Natural killer cell (primary cell): ENCODE results near the gene GPR148. TPM values are rescaled to one million over a fixed set of nuclear protein-coding genes. Genes with fewer than 3 reads are reported as not detected.

Experiments
- ATAC-seq, 3 donors: fragments of 150-1000 bp in 2 of 3; fragments of 200-7000 bp in 1 of 3; cut with Tn5 transposase; 1 replicate in 1 of 3; 2 replicates in 2 of 3; pipeline ENCODE4 v1.10.0; 2021; ENCODE audit warnings: mild to moderate bottlenecking in 2 of 3, moderate library complexity in 2 of 3
- DNase-seq, 2 donors: peaks; one replicate each; pipeline versions ENCODE4 v3.0.0 to v3.0.0-alpha.2; 2013 to 2021; ENCODE audit warnings: mixed read lengths in 1 of 2
- H3K27ac ChIP-seq: one replicate; pipeline ENCODE4 v1.5.1; 2013; ENCODE audit warnings: mild to moderate bottlenecking, low read length
- H3K27me3 ChIP-seq: one replicate; pipeline ENCODE4 v1.6.1; 2013; ENCODE audit warnings: low read length; ENCODE audit not compliant: control insufficient read depth, insufficient read depth
- H3K36me3 ChIP-seq: one replicate; pipeline ENCODE4 v1.6.1; 2013; ENCODE audit warnings: low read length; ENCODE audit not compliant: control insufficient read depth, insufficient read depth
- H3K4me1 ChIP-seq: one replicate; pipeline ENCODE4 v1.6.1; 2013; ENCODE audit warnings: low read length; ENCODE audit not compliant: control insufficient read depth, insufficient read depth
- H3K4me3 ChIP-seq: one replicate; pipeline ENCODE4 v1.5.1; 2013; ENCODE audit warnings: low read length
- H3K9me3 ChIP-seq: one replicate; pipeline ENCODE4 v1.6.1; 2013; ENCODE audit warnings: low read length; ENCODE audit not compliant: control insufficient read depth, insufficient read depth
- H3K27ac Mint-ChIP-seq, 2 donors: one replicate each; pipeline ENCODE4 v1.8.0; 2022; ENCODE audit warnings: mild to moderate bottlenecking in 2 of 2, mixed read lengths in 2 of 2, moderate library complexity in 1 of 2
- H3K27me3 Mint-ChIP-seq, 2 donors: one replicate each; pipeline ENCODE4 v1.8.0; 2022; ENCODE audit warnings: low read depth in 2 of 2, mixed read lengths in 2 of 2
- H3K36me3 Mint-ChIP-seq: one replicate; pipeline ENCODE4 v1.8.0; 2022; ENCODE audit warnings: mixed read lengths
- H3K4me1 Mint-ChIP-seq, 2 donors: one replicate each; pipeline ENCODE4 v1.8.0; 2022; ENCODE audit warnings: mixed read lengths in 2 of 2
- H3K4me3 Mint-ChIP-seq: one replicate; pipeline ENCODE4 v1.8.0; 2022; ENCODE audit warnings: mild to moderate bottlenecking, moderate library complexity, mixed read lengths
- H3K9me3 Mint-ChIP-seq, 2 donors: one replicate each; pipeline ENCODE4 v1.8.0; 2022; ENCODE audit warnings: mixed read lengths in 2 of 2
- CTCF ChIP-seq: fragments of 200-600 bp; IDR thresholded peaks from one replicate; pipeline ENCODE4 v1.8.0; 2022; ENCODE audit warnings: antibody characterized with exemption
- WGBS: methylation state at CpG from one replicate; pipeline ENCODE4 v1.1.7; 2013; ENCODE audit warnings: missing lambda C conversion rate; ENCODE audit not compliant: insufficient coverage; 5-methylcytosine and 5-hydroxymethylcytosine counted together
- intact Hi-C: fragments of 100-400 bp; cut with micrococcal nuclease; formaldehyde crosslinking; loops from one replicate; pipeline ENCODE4 v1.14.2; 2022
- total RNA-seq, 4 donors: library from RNA; stranded (reverse); fragments of 120-200 nt in 1 of 4; gene quantifications; one replicate each; pipeline versions ENCODE4 v1.2.3 to v1.2.4, GENCODE V29; 2013 to 2022

The GPR148 gene
- total RNA-seq, 3 donors from 2014 or later (not counting 1 experiment from before 2014, with no cell fraction given) = not detected

- Histone ChIP-seq H3K27ac (no peak overlapping the region), H3K36me3 (no peaks in the 10 kb centered on the region), H3K9me3 (no peaks in the 10 kb centered on the region), H3K27me3 (no peaks in the 10 kb centered on the region), H3K4me1 (no peaks in the 10 kb centered on the region), H3K4me3 (no peak overlapping the region)
- H3K27ac Mint-ChIP-seq = no peak overlapping the region
- peaks cover 7% of the 10 kb centered on the region for H3K36me3 Mint-ChIP-seq
- TF ChIP-seq CTCF = no peak
- peaks cover 0 to 8% of the 10 kb centered on the region in 2 donors for H3K27me3 Mint-ChIP-seq
- H3K4me1 Mint-ChIP-seq = no peaks in the 10 kb centered on the region
- no peak overlapping the region for H3K4me3 Mint-ChIP-seq
- WGBS = 91% methylated on average over 7 of the region's 7 CpGs
- ATAC-seq = no peak
- peaks cover 0 to 4% of the 10 kb centered on the region in 2 donors for H3K9me3 Mint-ChIP-seq
- DNase-seq = no peak
- intact Hi-C loops = no loop called here
Measured at GRCh38 chr2:130769343-130769907, 40.6 kb downstream of the GPR148 start.

DNA sequence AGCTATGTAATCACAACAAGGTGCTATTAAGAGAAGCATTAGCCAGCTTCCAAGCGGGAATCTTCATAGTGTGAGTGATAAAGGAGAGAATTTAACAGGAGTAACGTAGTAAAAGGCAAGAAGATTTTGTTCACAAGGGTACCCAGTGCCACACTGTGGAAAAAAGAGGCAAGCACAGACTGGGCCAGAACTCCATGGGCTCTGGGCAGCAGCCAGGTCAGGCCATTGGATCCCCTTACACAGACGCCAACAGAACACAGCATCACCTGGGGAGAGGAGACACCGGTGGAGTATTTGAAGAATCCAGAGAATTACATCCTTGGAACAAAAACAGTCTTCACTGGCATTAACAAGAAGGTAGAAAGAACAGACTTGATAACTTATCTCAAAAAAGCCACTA is 47.7 kb downstream of the GPR148 start:
- Mint-ChIP-seq H3K27ac (no peak overlapping the region), H3K4me3 (no peak overlapping the region), H3K27me3 (peaks cover 2 to 34% of the 10 kb centered on the region in 2 donors), H3K9me3 (peaks cover 0 to 4% of the 10 kb centered on the region in 2 donors), H3K4me1 (no peaks in the 10 kb centered on the region), H3K36me3 (peaks cover 7% of the 10 kb centered on the region)
- Histone ChIP-seq H3K36me3 (no peaks in the 10 kb centered on the region), H3K9me3 (no peaks in the 10 kb centered on the region), H3K4me3 (no peak overlapping the region), H3K27ac (no peak overlapping the region), H3K27me3 (peaks cover 2% of the 10 kb centered on the region), H3K4me1 (no peaks in the 10 kb centered on the region)
- intact Hi-C loops = no loop called here
- WGBS = 58% methylated on average over 3 of the region's 4 CpGs
- TF ChIP-seq CTCF = no peak
- DNase-seq (peak in 1 of 2 donors; percentile 17), ATAC-seq (no peak)

GRCh38 chr2:130778781-130779180 is 49.9 kb downstream of the GPR148 start:
- H3K27me3 Mint-ChIP-seq = peaks cover 2 to 26% of the 10 kb centered on the region in 2 donors
- no peaks in the 10 kb centered on the region for H3K36me3 ChIP-seq
- WGBS = 84% methylated on average over 8 of the region's 9 CpGs
- no peak overlapping the region for H3K4me3 ChIP-seq
- no peak for DNase-seq
- no peak overlapping the region for H3K27ac ChIP-seq
- no peaks in the 10 kb centered on the region for H3K4me1 ChIP-seq
- H3K9me3 Mint-ChIP-seq = no peaks in the 10 kb centered on the region
- intact Hi-C loops = no loop called here
- H3K4me1 Mint-ChIP-seq = no peaks in the 10 kb centered on the region
- H3K36me3 Mint-ChIP-seq = peaks cover 6% of the 10 kb centered on the region
- TF ChIP-seq CTCF = no peak
- ATAC-seq = no peak
- H3K27ac Mint-ChIP-seq = no peak overlapping the region
- H3K4me3 Mint-ChIP-seq = no peak overlapping the region
- H3K27me3 ChIP-seq = peaks cover 2% of the 10 kb centered on the region
- no peaks in the 10 kb centered on the region for H3K9me3 ChIP-seq

Other genes starting within 250 kb of the GPR148 start
- gene POTEI, start 219.7 kb upstream of the GPR148 start, total RNA-seq = not detected
- gene CFC1B, start 207.8 kb upstream of the GPR148 start, total RNA-seq = not detected
- not detected for gene CFC1, start 129.5 kb upstream of the GPR148 start, total RNA-seq
- not detected for gene POTEJ, start 117.6 kb upstream of the GPR148 start, total RNA-seq
- gene AMER3, start 26.5 kb downstream of the GPR148 start, total RNA-seq = not detected
- under 1 TPM in 1 of 3 donors, not detected in 2; 0.11 TPM for gene ARHGEF4, start 107.8 kb downstream of the GPR148 start, total RNA-seq